Esophagus muscularis mucosa (tissue), 3 donors: ENCODE results near the gene ATP11A.

Source experiments
- POLR2A ChIP-seq: fragments of 450-650 bp; IDR thresholded peaks from one replicate; pipeline ENCODE4 v1.6.1; 2017; ENCODE audit warnings: antibody characterized with exemption, moderate library complexity, mild to moderate bottlenecking, low read depth
- TF ChIP-seq, protein P1 (sequence below), 3 experiments: fragments of 200-600 bp in 2 of 3; fragments of 450-650 bp in 1 of 3; sonication (generic) in 2 of 3; IDR thresholded peaks; one replicate each; pipeline ENCODE4 v1.5.1; 2017 to 2019; ENCODE audit warnings: antibody characterized with exemption in 3 of 3, mild to moderate bottlenecking in 2 of 3, moderate library complexity in 1 of 3

DNA sequence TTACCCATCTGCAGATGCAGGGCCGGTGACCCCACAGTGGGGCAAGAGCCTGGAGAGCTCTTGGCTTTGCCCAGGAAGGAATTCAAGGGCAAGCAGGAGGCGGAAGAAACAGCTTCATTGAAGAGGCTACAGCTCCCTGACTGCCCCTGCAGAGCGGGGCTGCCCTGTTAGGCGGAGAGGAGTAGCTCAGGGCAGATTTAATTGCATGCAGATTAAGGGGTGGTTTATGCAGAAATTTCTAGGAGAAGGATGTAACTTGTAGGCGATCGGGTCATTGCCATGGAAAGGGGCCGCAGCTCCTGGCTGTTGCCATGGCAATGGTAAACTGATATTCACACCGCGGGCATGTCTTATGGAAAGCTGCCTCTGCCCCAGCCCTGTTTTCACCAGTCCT is 94.1 kb downstream of the ATP11A start:
- no peak for TF ChIP-seq POLR2A
- TF ChIP-seq, protein P1, sequence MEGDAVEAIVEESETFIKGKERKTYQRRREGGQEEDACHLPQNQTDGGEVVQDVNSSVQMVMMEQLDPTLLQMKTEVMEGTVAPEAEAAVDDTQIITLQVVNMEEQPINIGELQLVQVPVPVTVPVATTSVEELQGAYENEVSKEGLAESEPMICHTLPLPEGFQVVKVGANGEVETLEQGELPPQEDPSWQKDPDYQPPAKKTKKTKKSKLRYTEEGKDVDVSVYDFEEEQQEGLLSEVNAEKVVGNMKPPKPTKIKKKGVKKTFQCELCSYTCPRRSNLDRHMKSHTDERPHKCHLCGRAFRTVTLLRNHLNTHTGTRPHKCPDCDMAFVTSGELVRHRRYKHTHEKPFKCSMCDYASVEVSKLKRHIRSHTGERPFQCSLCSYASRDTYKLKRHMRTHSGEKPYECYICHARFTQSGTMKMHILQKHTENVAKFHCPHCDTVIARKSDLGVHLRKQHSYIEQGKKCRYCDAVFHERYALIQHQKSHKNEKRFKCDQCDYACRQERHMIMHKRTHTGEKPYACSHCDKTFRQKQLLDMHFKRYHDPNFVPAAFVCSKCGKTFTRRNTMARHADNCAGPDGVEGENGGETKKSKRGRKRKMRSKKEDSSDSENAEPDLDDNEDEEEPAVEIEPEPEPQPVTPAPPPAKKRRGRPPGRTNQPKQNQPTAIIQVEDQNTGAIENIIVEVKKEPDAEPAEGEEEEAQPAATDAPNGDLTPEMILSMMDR (IDR thresholded peaks at IDR 0.05) = no peak
